Measurements from ENCODE around the gene HOXD4. TPM values are rescaled to one million over a fixed set of nuclear protein-coding genes. Genes with fewer than 3 reads are reported as not detected.

HOXD4 gene
- polyA plus RNA-seq, 2 donors, result 0.61 to 1.0 TPM

- H3K27me3 ChIP-seq (ENCODE audit: control insufficient read depth in 1 of 2, insufficient read depth in 2 of 2, low read length in 2 of 2), result no peaks in the 10 kb centered on the region
- H3K27ac ChIP-seq (ENCODE audit: low read depth in 2 of 2, low read length in 1 of 2), result no peak overlapping the region
- peaks cover 0 to 8% of the 10 kb centered on the region in 2 donors for H3K9me3 ChIP-seq (ENCODE audit: control insufficient read depth in 2 of 2, insufficient read depth in 1 of 2, low read depth in 1 of 2, low read length in 1 of 2)
- WGBS, 2 donors, result 76 to 80% methylated on average over 7 of the region's 7 CpGs
- H3K36me3 ChIP-seq (ENCODE audit: control insufficient read depth in 2 of 2, insufficient read depth in 2 of 2, low read length in 1 of 2), result no peaks in the 10 kb centered on the region
- no peak overlapping the region for H3K4me3 ChIP-seq (ENCODE audit: low read depth in 1 of 2, low read length in 2 of 2)
- no peaks in the 10 kb centered on the region for H3K4me1 ChIP-seq (ENCODE audit: control insufficient read depth in 2 of 2, insufficient read depth in 2 of 2, low read length in 1 of 2)
These were observed 51.1 kb downstream of the HOXD4 start for GRCh38 chr2:176202491-176202890.

Other genes starting within 250 kb of the HOXD4 start
- gene LNPK, start 149.3 kb upstream of the HOXD4 start, polyA plus RNA-seq, result 1 to 10 TPM; 5.9 to 6.0 TPM
- not detected for gene EVX2, start 67.6 kb upstream of the HOXD4 start, polyA plus RNA-seq
- not detected for gene HOXD13, start 58.8 kb upstream of the HOXD4 start, polyA plus RNA-seq
- gene HOXD12, start 51.8 kb upstream of the HOXD4 start, polyA plus RNA-seq, result not detected
- under 1 TPM in 1 of 2 donors, not detected in 1; 0.08 TPM for gene HOXD11, start 44.3 kb upstream of the HOXD4 start, polyA plus RNA-seq
- gene HOXD10, start 34.8 kb upstream of the HOXD4 start, polyA plus RNA-seq, result under 1 TPM; 0.18 to 0.31 TPM
- gene HOXD9, start 28.8 kb upstream of the HOXD4 start, polyA plus RNA-seq, result 1 to 10 TPM in 1 of 2 donors, under 1 TPM in 1; 0.99 to 2.4 TPM
- gene HOXD8, start 21.8 kb upstream of the HOXD4 start, polyA plus RNA-seq, result 1 to 10 TPM; 1.0 to 1.3 TPM
- gene HOXD3, start 5.8 kb downstream of the HOXD4 start, polyA plus RNA-seq, result under 1 TPM; 0.35 to 0.77 TPM
- under 1 TPM; 0.21 to 0.43 TPM for gene HOXD1, start 37.1 kb downstream of the HOXD4 start, polyA plus RNA-seq
- gene MTX2, start 117.9 kb downstream of the HOXD4 start, polyA plus RNA-seq, result 10 to 100 TPM; 43.1 to 45.4 TPM

All from esophagus (tissue), 2 donors.